ENCODE results near the gene MINDY3. TPM values are rescaled to one million over a fixed set of nuclear protein-coding genes. Genes with fewer than 3 reads are reported as not detected.

Gene MINDY3
- total RNA-seq, 1 donor from 2014 or later, result 28.6 TPM

DNA sequence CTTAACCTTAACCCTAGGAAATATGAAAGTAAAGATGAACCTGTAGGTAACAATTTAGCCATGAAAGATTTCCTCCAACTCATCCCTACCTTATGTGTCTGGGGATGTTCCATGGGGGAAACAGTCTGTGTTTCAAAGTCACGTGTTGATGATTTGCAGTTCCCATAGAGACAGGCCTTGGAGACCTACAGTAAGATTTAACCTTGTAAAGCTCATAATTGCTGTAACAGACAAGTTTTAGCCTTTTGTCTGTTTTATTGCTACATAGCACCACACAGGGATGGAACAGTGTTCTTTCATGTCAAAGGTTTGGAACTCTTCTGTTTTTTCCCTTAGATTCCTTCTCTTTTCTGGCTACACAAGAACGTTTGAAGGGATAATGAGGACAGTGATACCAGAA is 105.4 kb downstream of the MINDY3 start:
- peaks cover 32% of the 10 kb centered on the region for H3K27me3 Mint-ChIP-seq (ENCODE audit: low read depth)
- H3K27ac Mint-ChIP-seq, result no peak overlapping the region
- H3K4me3 Mint-ChIP-seq, result no peak overlapping the region
- DNase-seq (ENCODE audit: low spot score in 2 of 2, unreplicated experiment in 2 of 2), result no peak
- H3K4me1 Mint-ChIP-seq, result no peaks in the 10 kb centered on the region
- H3K36me3 Mint-ChIP-seq, result no peaks in the 10 kb centered on the region
- no peaks in the 10 kb centered on the region for H3K9me3 Mint-ChIP-seq
- TF ChIP-seq, protein P1, sequence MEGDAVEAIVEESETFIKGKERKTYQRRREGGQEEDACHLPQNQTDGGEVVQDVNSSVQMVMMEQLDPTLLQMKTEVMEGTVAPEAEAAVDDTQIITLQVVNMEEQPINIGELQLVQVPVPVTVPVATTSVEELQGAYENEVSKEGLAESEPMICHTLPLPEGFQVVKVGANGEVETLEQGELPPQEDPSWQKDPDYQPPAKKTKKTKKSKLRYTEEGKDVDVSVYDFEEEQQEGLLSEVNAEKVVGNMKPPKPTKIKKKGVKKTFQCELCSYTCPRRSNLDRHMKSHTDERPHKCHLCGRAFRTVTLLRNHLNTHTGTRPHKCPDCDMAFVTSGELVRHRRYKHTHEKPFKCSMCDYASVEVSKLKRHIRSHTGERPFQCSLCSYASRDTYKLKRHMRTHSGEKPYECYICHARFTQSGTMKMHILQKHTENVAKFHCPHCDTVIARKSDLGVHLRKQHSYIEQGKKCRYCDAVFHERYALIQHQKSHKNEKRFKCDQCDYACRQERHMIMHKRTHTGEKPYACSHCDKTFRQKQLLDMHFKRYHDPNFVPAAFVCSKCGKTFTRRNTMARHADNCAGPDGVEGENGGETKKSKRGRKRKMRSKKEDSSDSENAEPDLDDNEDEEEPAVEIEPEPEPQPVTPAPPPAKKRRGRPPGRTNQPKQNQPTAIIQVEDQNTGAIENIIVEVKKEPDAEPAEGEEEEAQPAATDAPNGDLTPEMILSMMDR (IDR thresholded peaks at IDR 0.05; ENCODE audit: unreplicated experiment), result no peak

DNA sequence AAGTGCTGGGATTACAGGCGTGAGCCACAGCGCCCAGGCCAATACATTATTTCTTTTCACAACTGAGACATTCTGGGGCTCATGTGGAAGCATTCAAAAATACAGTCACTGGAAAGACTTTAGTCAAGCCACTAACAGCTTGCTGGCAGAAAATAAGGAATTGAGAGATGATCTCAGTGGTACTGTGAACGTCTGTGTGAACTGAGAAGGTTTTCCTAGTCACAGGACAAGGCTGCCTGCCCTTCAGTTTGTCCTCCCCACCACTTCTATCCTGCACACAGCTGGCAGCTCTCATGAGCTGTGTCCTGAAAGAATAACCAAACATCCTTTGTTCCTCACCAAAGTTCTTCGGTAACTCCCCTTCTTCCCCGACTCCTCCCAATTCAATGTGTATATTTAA is 109.3 kb downstream of the MINDY3 start:
- peaks cover 14% of the 10 kb centered on the region for H3K27me3 Mint-ChIP-seq (ENCODE audit: low read depth)
- H3K27ac Mint-ChIP-seq, result no peak overlapping the region
- no peak for DNase-seq (ENCODE audit: low spot score in 2 of 2, unreplicated experiment in 2 of 2)
- TF ChIP-seq, protein P1 (IDR thresholded peaks at IDR 0.05; ENCODE audit: unreplicated experiment), result no peak
- no peaks in the 10 kb centered on the region for H3K4me1 Mint-ChIP-seq
- no peak overlapping the region for H3K4me3 Mint-ChIP-seq
- no peaks in the 10 kb centered on the region for H3K36me3 Mint-ChIP-seq
- H3K9me3 Mint-ChIP-seq, result no peaks in the 10 kb centered on the region

DNA sequence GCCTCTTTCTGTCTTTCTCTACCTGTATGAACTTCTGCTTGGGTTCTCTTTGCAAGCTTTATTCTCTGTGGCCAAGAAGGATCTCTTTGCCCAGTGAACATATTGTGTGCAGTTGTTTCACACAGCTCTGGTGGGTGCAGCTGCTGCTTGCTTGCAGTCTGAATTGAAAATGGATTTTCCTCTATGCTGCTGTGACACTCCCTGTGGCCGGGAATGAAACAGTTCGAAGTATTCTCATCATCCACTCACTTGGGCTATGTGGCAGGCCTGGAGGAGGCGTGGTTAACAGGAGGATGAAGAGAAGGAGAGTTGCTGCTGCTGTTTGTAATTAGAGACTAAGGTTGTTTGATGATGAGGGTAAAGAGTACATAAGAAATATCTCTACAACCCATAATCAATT is 112.2 kb downstream of the MINDY3 start:
- Mint-ChIP-seq H3K4me1 (no peaks in the 10 kb centered on the region), H3K36me3 (no peaks in the 10 kb centered on the region), H3K27me3 (ENCODE audit: low read depth) (peaks cover 12% of the 10 kb centered on the region), H3K4me3 (no peak overlapping the region), H3K9me3 (no peaks in the 10 kb centered on the region), H3K27ac (no peak overlapping the region)
- DNase-seq (ENCODE audit: low spot score in 2 of 2, unreplicated experiment in 2 of 2), result no peak
- TF ChIP-seq, protein P1 (IDR thresholded peaks at IDR 0.05; ENCODE audit: unreplicated experiment), result no peak

DNA sequence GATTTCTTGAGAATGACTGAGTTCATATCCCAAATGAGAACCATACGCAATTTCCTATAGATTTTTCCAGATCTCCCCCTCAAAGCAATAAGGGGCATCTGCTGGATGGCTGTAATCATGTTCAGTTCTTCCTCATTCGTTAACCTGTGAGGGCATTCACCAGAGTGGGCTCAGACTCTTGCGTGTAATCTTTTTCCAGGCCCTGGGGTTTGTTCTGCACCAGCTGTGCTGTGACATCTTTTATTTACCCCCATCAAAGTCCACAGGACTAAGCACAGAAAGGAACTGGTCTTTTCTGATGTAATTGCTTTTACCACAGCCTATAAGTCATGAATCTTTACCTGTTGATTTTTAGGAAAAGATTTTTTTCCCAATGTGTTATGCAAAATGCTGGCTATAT is 112.7 kb downstream of the MINDY3 start:
- H3K4me3 Mint-ChIP-seq, result no peak overlapping the region
- no peaks in the 10 kb centered on the region for H3K4me1 Mint-ChIP-seq
- H3K27me3 Mint-ChIP-seq (ENCODE audit: low read depth), result peaks cover 8% of the 10 kb centered on the region
- no peak for DNase-seq (ENCODE audit: low spot score in 2 of 2, unreplicated experiment in 2 of 2)
- TF ChIP-seq, protein P1 (IDR thresholded peaks at IDR 0.05; ENCODE audit: unreplicated experiment), result no peak
- no peak overlapping the region for H3K27ac Mint-ChIP-seq
- H3K36me3 Mint-ChIP-seq, result no peaks in the 10 kb centered on the region
- H3K9me3 Mint-ChIP-seq, result no peaks in the 10 kb centered on the region

DNA sequence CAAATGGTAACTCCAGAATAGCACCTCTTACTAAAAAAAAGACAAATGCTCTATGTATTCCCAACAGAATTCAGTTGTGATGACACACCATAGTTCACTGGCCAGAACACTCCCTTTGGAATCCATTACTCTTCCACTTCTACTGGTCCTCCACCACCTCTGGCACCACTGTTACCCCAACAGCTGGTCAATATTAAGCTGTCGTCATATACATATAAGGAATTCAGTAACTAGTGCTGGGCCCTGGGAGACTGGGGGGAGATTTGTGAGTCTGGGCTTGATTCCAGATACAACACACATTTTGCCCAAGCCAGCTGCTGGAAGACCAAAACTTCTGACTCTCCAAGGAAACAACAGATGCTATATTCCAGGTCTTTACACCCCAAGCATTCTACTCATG is 114.6 kb downstream of the MINDY3 start:
- H3K27ac Mint-ChIP-seq, result no peak overlapping the region
- H3K9me3 Mint-ChIP-seq, result no peaks in the 10 kb centered on the region
- H3K4me3 Mint-ChIP-seq, result no peak overlapping the region
- H3K4me1 Mint-ChIP-seq, result no peaks in the 10 kb centered on the region
- H3K27me3 Mint-ChIP-seq (ENCODE audit: low read depth), result peaks cover 12% of the 10 kb centered on the region
- no peaks in the 10 kb centered on the region for H3K36me3 Mint-ChIP-seq
- no peak for DNase-seq (ENCODE audit: low spot score in 2 of 2, unreplicated experiment in 2 of 2)
- TF ChIP-seq, protein P1 (IDR thresholded peaks at IDR 0.05; ENCODE audit: unreplicated experiment), result no peak

DNA sequence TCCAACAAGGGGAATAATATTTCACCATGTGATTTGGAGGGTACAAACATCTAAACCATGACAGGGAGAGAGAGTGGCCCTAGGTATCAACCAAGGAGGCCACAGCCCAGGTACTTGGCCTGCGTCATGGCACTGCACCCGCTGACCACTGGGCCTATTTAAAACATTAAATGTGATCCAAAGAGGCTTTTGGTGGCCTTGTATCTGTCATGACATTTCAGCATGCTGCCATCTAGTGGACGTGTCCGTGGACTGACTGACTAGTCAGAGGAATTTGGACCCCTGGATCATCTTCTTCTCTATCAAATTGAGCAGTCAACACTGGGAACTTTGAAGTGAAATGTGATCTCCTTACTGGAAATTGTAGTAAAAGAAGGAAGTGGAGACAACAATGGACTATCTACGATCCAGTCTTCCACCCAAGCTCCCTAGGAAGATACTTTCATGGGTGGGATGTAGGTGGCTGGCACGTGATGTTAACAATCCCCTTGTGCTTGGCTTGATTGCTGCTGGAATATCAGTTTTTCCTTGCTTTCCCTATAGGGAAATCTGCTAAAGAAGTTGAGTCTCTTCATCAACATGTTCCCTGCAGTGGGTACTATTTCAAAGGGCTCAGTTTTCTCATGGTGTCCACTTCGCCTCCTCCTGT is 116.0 kb downstream of the MINDY3 start:
- TF ChIP-seq, protein P1 (IDR thresholded peaks at IDR 0.05; ENCODE audit: unreplicated experiment), result peak; percentile 58
- no peak overlapping the region for H3K27ac Mint-ChIP-seq
- H3K27me3 Mint-ChIP-seq (ENCODE audit: low read depth), result peaks cover 16% of the 10 kb centered on the region
- no peaks in the 10 kb centered on the region for H3K9me3 Mint-ChIP-seq
- no peaks in the 10 kb centered on the region for H3K4me1 Mint-ChIP-seq
- no peaks in the 10 kb centered on the region for H3K36me3 Mint-ChIP-seq
- no peak overlapping the region for H3K4me3 Mint-ChIP-seq
- DNase-seq (ENCODE audit: low spot score in 2 of 2, unreplicated experiment in 2 of 2), result no peak
